DOHH2 (cell line): ENCODE measurements around the gene CEMIP2.
A peak's percentile ranks its signal among the peaks of the same experiment; 100 is the strongest.

Source experiments
- H3F3A ChIP-seq: fragments of 200-600 bp; sonication (generic), shearing (Covaris generic); 2 replicates; pipeline ENCODE4 v1.6.0; 2016; ENCODE audit warnings: antibody characterized with exemption, mild to moderate bottlenecking; ENCODE audit not compliant: control insufficient read depth, insufficient read depth
- H3K27ac ChIP-seq: fragments of 200-600 bp; sonication (generic); 2 replicates; pipeline ENCODE4 v1.5.1; 2014; ENCODE audit warnings: low read depth, mild to moderate bottlenecking, low read length, moderate library complexity
- H3K27me3 ChIP-seq: fragments of 200-600 bp; sonication (generic); 2 replicates; pipeline ENCODE4 v1.6.1; 2014; ENCODE audit warnings: mild to moderate bottlenecking, low read length, mixed read lengths; ENCODE audit not compliant: control insufficient read depth
- H3K36me3 ChIP-seq: fragments of 200-600 bp; sonication (generic); 2 replicates; pipeline ENCODE4 v1.6.1; 2014; ENCODE audit warnings: mild to moderate bottlenecking, low read length, moderate library complexity, mixed read lengths; ENCODE audit not compliant: control insufficient read depth
- H3K4me1 ChIP-seq: fragments of 200-600 bp; sonication (generic); 2 replicates; pipeline ENCODE4 v1.6.1; 2014; ENCODE audit warnings: mild to moderate bottlenecking, low read length, mixed read lengths; ENCODE audit not compliant: control insufficient read depth
- H3K4me2 ChIP-seq: fragments of 200-600 bp; sonication (generic); 2 replicates; pipeline ENCODE4 v1.6.0; 2014; ENCODE audit warnings: mild to moderate bottlenecking, low read length, moderate library complexity
- H3K4me3 ChIP-seq: fragments of 200-600 bp; sonication (generic); 2 replicates; pipeline ENCODE4 v1.5.1; 2014; ENCODE audit warnings: mild to moderate bottlenecking, low read length, mixed read lengths
- H3K79me2 ChIP-seq: fragments of 200-600 bp; sonication (generic); 2 replicates; pipeline ENCODE4 v1.6.1; 2014; ENCODE audit warnings: mild to moderate bottlenecking, low read length, mixed read lengths; ENCODE audit not compliant: control insufficient read depth
- H3K9me2 ChIP-seq: fragments of 200-600 bp; sonication (generic); replicated peaks from 2 replicates; pipeline ENCODE4 v1.6.1; 2014; ENCODE audit warnings: mild to moderate bottlenecking, low read length, mixed read lengths; ENCODE audit not compliant: control insufficient read depth
- H3K9me3 ChIP-seq: fragments of 200-600 bp; sonication (generic); 2 replicates; pipeline ENCODE4 v1.6.1; 2014; ENCODE audit warnings: antibody characterized with exemption, low read length, mixed read lengths; ENCODE audit not compliant: control insufficient read depth, insufficient read depth
- H4K20me1 ChIP-seq: fragments of 200-600 bp; sonication (generic); 2 replicates; pipeline ENCODE4 v1.6.0; 2014; ENCODE audit warnings: low read depth, mild to moderate bottlenecking, antibody characterized with exemption, low read length, moderate library complexity; ENCODE audit not compliant: control insufficient read depth, insufficient read depth
- CTCF ChIP-seq: fragments of 200-600 bp; sonication (generic); IDR thresholded peaks from one replicate; pipeline ENCODE4 v1.5.1; 2014; ENCODE audit warnings: antibody characterized with exemption, mild to moderate bottlenecking, low read depth, low read length; ENCODE audit not compliant: poor library complexity, severe bottlenecking
- EZH2phosphoT487 ChIP-seq: fragments of 200-600 bp; sonication (generic); IDR thresholded peaks from 2 replicates; pipeline ENCODE4 v1.6.1; 2017; ENCODE audit warnings: borderline replicate concordance, mild to moderate bottlenecking, antibody characterized with exemption, low read length, moderate library complexity, mixed read lengths

Gene CEMIP2

DNA sequence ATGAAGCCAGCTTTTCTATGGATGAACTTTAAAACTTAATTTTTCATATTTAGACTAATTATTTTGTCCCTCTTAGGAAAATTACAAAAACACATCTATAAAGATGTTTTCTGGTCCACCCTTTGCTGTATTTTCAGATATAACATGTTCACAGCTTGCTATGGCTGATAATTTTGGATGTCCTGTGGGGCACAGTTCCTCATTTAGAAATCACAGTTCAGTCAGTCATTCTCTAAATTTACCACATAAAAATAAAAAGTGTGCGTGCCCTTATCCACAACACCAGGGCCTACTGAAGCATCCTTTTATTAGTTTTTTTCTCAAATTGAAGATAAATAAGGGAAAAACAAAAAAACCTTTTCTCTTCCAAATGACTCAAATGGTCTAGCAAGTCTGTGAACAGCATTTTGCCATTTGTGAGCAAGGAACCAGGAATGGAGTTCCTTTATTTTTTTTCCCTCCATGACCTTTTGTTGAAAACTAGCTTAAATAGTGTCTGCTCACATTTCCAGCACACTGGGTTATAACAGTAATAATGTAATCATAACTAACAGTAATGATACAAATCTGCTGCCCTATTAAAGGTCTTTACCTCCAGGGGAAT, 87.1 kb downstream of the CEMIP2 start:
- Histone ChIP-seq H3K4me3 (peak overlapping the region; percentile 9; the same call in 1 of the 2 replicates), H3K79me2 (no peaks in the 10 kb centered on the region), H4K20me1 (no peaks in the 10 kb centered on the region), H3K27me3 (no peaks in the 10 kb centered on the region), H3K27ac (peak overlapping the region; percentile 30), H3K4me1 (peaks cover 46% of the 10 kb centered on the region), H3K9me2 (no peaks in the 10 kb centered on the region), H3K4me2 (peak overlapping the region; percentile 55), H3K36me3 (no peaks in the 10 kb centered on the region), H3F3A (no peaks in the 10 kb centered on the region), H3K9me3 (no peaks in the 10 kb centered on the region)
- TF ChIP-seq EZH2phosphoT487 = no peak
- TF ChIP-seq CTCF = no peak

- H3K79me2 ChIP-seq = no peaks in the 10 kb centered on the region
- no peaks in the 10 kb centered on the region for H3K36me3 ChIP-seq
- peak overlapping the region; percentile 30 for H3K27ac ChIP-seq
- H4K20me1 ChIP-seq = no peaks in the 10 kb centered on the region
- TF ChIP-seq EZH2phosphoT487 = no peak
- TF ChIP-seq CTCF = no peak
- H3K9me3 ChIP-seq = no peaks in the 10 kb centered on the region
- no peaks in the 10 kb centered on the region for H3K9me2 ChIP-seq
- no peak overlapping the region for H3K4me3 ChIP-seq
- H3K4me2 ChIP-seq = peak overlapping the region; percentile 55
- H3K4me1 ChIP-seq = peaks cover 48% of the 10 kb centered on the region
- no peaks in the 10 kb centered on the region for H3K27me3 ChIP-seq
- no peaks in the 10 kb centered on the region for H3F3A ChIP-seq
Observed at GRCh38 chr9:71680189-71680980, 87.9 kb downstream of the CEMIP2 start.

DNA sequence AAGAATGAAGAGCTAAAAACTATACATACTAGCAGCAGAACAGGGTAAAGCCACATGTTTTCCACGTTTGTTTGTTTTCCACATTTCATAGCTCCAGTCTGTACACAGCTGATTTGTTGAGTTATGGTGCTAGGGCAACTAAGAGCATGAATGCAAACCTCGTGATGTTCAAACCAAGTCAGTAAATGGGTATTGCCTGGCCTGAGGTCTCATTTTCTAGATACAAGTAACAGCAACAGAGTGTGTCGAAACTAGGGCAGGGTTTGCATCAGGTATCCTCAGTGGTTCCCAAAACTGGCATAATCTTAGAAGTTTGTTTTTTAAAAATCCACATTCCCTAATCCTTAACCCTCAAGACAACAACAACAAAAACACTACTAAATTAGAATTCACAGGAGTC, 89.3 kb downstream of the CEMIP2 start:
- H3K4me2 ChIP-seq = no peak overlapping the region
- H3F3A ChIP-seq = no peaks in the 10 kb centered on the region
- no peaks in the 10 kb centered on the region for H3K27me3 ChIP-seq

More for the DNA sequence above, 89.3 kb downstream of the CEMIP2 start:
- no peaks in the 10 kb centered on the region for H3K36me3 ChIP-seq
- H3K4me3 ChIP-seq = no peak overlapping the region
- H3K4me1 ChIP-seq = peaks cover 42% of the 10 kb centered on the region
- H4K20me1 ChIP-seq = no peaks in the 10 kb centered on the region
- H3K79me2 ChIP-seq = no peaks in the 10 kb centered on the region
- no peaks in the 10 kb centered on the region for H3K9me3 ChIP-seq
- no peak for TF ChIP-seq CTCF
- TF ChIP-seq EZH2phosphoT487 = no peak
- no peak overlapping the region for H3K27ac ChIP-seq
- H3K9me2 ChIP-seq = no peaks in the 10 kb centered on the region
